ENCODE measurements around the gene ZNF92. TPM values are rescaled to one million over a fixed set of nuclear protein-coding genes. Genes with fewer than 3 reads are reported as not detected.
A peak's percentile ranks its signal among the peaks of the same experiment; 100 is the strongest.

The ZNF92 gene
- total and polyA plus RNA-seq, 2 of the 13 experiments (the other 11 are each of a cell fraction or from before 2014, with no cell fraction given) = 4.0 to 13.2 TPM

DNA sequence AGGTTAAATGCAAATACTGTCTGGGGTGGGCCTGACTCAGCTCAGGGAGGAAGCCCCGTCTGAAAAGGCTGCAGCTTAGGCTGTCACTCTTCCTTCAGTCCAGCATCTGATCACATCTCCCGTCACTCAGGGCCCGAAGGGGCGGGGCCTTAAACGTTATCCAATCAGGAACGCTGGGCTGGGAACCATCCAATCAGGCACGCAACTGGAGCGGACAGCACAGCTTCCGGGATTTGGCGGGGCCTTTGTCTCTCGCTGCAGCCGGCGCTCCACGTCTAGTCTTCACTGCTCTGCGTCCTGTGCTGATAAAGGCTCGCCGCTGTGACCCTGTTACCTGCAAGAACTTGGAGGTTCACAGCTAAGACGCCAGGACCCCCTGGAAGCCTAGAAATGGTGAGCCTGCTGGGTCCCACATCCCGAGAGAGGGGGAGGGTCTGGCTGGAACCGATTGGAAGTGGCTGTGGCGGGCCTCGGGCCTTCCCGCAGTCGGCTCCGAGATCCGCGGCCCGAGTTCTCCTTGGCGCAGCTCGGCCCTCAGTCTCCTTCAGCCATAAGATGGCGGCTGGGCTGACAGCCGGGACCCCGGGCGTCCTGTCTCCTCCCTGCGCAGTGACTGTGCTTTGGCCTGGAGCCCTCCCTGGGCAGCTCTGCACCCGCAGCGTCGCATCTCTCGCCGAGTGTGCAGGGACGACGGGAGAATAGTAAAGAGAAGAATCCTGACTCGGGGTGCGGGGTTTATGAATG is at the start of gene ZNF92 (continued):
- TF ChIP-seq ZFP36L1 (CRISPR knock-in tag; IDR thresholded peaks at IDR 0.05) = peak; percentile 71; the same call in 1 of the 2 replicates
- TF ChIP-seq TBX3 (IDR thresholded peaks at IDR 0.05; ENCODE audit: borderline replicate concordance) = no peak
- TF ChIP-seq, protein P1, sequence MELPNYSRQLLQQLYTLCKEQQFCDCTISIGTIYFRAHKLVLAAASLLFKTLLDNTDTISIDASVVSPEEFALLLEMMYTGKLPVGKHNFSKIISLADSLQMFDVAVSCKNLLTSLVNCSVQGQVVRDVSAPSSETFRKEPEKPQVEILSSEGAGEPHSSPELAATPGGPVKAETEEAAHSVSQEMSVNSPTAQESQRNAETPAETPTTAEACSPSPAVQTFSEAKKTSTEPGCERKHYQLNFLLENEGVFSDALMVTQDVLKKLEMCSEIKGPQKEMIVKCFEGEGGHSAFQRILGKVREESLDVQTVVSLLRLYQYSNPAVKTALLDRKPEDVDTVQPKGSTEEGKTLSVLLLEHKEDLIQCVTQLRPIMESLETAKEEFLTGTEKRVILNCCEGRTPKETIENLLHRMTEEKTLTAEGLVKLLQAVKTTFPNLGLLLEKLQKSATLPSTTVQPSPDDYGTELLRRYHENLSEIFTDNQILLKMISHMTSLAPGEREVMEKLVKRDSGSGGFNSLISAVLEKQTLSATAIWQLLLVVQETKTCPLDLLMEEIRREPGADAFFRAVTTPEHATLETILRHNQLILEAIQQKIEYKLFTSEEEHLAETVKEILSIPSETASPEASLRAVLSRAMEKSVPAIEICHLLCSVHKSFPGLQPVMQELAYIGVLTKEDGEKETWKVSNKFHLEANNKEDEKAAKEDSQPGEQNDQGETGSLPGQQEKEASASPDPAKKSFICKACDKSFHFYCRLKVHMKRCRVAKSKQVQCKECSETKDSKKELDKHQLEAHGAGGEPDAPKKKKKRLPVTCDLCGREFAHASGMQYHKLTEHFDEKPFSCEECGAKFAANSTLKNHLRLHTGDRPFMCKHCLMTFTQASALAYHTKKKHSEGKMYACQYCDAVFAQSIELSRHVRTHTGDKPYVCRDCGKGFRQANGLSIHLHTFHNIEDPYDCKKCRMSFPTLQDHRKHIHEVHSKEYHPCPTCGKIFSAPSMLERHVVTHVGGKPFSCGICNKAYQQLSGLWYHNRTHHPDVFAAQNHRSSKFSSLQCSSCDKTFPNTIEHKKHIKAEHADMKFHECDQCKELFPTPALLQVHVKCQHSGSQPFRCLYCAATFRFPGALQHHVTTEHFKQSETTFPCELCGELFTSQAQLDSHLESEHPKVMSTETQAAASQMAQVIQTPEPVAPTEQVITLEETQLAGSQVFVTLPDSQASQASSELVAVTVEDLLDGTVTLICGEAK (IDR thresholded peaks at IDR 0.05) = no peak
- TF ChIP-seq, protein P1 (CRISPR knock-in tag; IDR thresholded peaks at IDR 0.05) = peak; percentile 75
- no peak for TF ChIP-seq ZFP37 (CRISPR knock-in tag; IDR thresholded peaks at IDR 0.05; ENCODE audit: borderline replicate concordance)
- TF ChIP-seq KDM6A (CRISPR knock-in tag; IDR thresholded peaks at IDR 0.05; ENCODE audit: low read depth) = no peak
- peak; percentile 71; the same call in 1 of the 2 replicates for TF ChIP-seq YEATS4 (CRISPR knock-in tag; IDR thresholded peaks at IDR 0.05; ENCODE audit: borderline replicate concordance)
- TF ChIP-seq DNMT3B (CRISPR knock-in tag; conservative IDR thresholded peaks at IDR 0.05) = no peak
- TF ChIP-seq MEF2D (CRISPR knock-in tag; IDR thresholded peaks at IDR 0.05) = peak; percentile 76; the same call in 1 of the 2 replicates
- no peak for TF ChIP-seq HOXA9 (CRISPR knock-in tag; IDR thresholded peaks at IDR 0.05; ENCODE audit: borderline replicate concordance)
- no peak for TF ChIP-seq GATA4 (IDR thresholded peaks at IDR 0.05; ENCODE audit: borderline replicate concordance, low read depth)
- 0 out of 2 replicates have a peak, but pooled peaks have one; percentile 20 for TF ChIP-seq ONECUT2 (CRISPR knock-in tag; IDR thresholded peaks at IDR 0.05)
- TF ChIP-seq ZNF530 (CRISPR knock-in tag; IDR thresholded peaks at IDR 0.05; ENCODE audit: low read depth) = no peak
- TF ChIP-seq PREB (CRISPR knock-in tag; IDR thresholded peaks at IDR 0.05) = no peak
- TF ChIP-seq ZNF3 (CRISPR knock-in tag; IDR thresholded peaks at IDR 0.05) = no peak
- TF ChIP-seq PTBP1 (IDR thresholded peaks at IDR 0.05; ENCODE audit: low read depth, low read length, poor library complexity, severe bottlenecking) = peak; percentile 61
- TF ChIP-seq NFE2L1 (CRISPR knock-in tag; IDR thresholded peaks at IDR 0.05; ENCODE audit: borderline replicate concordance) = no peak; the same call in 1 of the 2 replicates
- no peak for TF ChIP-seq NR3C1 (CRISPR knock-in tag; IDR thresholded peaks at IDR 0.05)
- TF ChIP-seq PLRG1 (conservative IDR thresholded peaks at IDR 0.05) = no peak
- TF ChIP-seq ISL2 (CRISPR knock-in tag; IDR thresholded peaks at IDR 0.05) = no peak
